Measurements from ENCODE around the gene NOC3L.

The NOC3L gene

DNA sequence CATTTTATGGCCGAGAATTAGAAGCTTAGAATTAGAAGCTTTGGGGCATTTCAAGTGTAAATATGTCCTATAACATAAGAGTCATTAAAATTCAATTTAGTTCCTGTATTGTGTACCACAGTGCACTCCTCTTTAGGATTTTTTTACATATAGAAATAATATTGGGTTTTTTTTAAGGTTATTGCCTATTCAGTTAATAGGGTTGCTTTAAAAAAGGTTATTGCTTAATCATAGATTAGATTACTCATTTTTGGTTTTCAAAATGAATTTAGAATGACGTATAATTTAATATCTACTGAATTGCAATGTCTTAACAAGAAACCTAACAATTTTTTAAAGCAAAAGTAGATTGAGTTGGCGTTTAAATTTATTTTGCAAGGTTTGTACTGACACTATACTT lies 34.1 kb downstream of the NOC3L start:
- TF ChIP-seq TEAD4 (IDR thresholded peaks at IDR 0.05): no peak
- TF ChIP-seq, protein P1, sequence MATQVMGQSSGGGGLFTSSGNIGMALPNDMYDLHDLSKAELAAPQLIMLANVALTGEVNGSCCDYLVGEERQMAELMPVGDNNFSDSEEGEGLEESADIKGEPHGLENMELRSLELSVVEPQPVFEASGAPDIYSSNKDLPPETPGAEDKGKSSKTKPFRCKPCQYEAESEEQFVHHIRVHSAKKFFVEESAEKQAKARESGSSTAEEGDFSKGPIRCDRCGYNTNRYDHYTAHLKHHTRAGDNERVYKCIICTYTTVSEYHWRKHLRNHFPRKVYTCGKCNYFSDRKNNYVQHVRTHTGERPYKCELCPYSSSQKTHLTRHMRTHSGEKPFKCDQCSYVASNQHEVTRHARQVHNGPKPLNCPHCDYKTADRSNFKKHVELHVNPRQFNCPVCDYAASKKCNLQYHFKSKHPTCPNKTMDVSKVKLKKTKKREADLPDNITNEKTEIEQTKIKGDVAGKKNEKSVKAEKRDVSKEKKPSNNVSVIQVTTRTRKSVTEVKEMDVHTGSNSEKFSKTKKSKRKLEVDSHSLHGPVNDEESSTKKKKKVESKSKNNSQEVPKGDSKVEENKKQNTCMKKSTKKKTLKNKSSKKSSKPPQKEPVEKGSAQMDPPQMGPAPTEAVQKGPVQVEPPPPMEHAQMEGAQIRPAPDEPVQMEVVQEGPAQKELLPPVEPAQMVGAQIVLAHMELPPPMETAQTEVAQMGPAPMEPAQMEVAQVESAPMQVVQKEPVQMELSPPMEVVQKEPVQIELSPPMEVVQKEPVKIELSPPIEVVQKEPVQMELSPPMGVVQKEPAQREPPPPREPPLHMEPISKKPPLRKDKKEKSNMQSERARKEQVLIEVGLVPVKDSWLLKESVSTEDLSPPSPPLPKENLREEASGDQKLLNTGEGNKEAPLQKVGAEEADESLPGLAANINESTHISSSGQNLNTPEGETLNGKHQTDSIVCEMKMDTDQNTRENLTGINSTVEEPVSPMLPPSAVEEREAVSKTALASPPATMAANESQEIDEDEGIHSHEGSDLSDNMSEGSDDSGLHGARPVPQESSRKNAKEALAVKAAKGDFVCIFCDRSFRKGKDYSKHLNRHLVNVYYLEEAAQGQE (IDR thresholded peaks at IDR 0.05; ENCODE audit: low read depth): no peak
- no peak for TF ChIP-seq CEBPB (IDR thresholded peaks at IDR 0.05)
- no peak for TF ChIP-seq TAF1 (IDR thresholded peaks at IDR 0.05; ENCODE audit: low read depth)
- TF ChIP-seq CREB1 (IDR thresholded peaks at IDR 0.05; ENCODE audit: low read depth): no peak
- TF ChIP-seq, protein P2, sequence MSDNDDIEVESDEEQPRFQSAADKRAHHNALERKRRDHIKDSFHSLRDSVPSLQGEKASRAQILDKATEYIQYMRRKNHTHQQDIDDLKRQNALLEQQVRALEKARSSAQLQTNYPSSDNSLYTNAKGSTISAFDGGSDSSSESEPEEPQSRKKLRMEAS (IDR thresholded peaks at IDR 0.05): no peak
- TF ChIP-seq FOXM1 (IDR thresholded peaks at IDR 0.05; ENCODE audit: borderline replicate concordance, low read depth): no peak
- TF ChIP-seq NFIC (IDR thresholded peaks at IDR 0.05): no peak
- no peak for TF ChIP-seq RAD21 (IDR thresholded peaks at IDR 0.05; ENCODE audit: low read depth)
- TF ChIP-seq, protein P3, sequence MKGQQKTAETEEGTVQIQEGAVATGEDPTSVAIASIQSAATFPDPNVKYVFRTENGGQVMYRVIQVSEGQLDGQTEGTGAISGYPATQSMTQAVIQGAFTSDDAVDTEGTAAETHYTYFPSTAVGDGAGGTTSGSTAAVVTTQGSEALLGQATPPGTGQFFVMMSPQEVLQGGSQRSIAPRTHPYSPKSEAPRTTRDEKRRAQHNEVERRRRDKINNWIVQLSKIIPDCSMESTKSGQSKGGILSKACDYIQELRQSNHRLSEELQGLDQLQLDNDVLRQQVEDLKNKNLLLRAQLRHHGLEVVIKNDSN (IDR thresholded peaks at IDR 0.05): no peak
- TF ChIP-seq EGR1 (IDR thresholded peaks at IDR 0.05): no peak
- TF ChIP-seq YY1 (IDR thresholded peaks at IDR 0.05; ENCODE audit: low read depth): no peak
- no peak for TF ChIP-seq TCF12 (IDR thresholded peaks at IDR 0.05; ENCODE audit: low read depth)

DNA sequence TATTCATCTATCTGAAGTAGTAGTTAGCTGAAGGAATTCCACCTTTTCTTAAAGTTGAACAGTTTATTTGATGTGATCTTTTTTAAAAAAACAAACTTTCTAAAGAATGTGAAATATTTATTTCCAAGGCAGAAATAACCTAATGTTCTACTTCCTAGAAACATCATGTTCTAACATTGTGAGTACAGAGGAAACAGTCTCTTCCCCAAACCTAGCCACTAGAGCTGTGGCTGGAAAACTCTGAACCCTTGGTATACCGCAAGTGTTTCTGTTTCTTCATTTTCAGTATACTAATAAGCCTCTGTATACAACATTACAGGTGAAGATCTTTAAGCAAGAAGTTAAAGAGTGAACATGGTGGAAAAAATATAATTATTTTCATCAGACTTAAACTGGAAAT lies 35.1 kb downstream of the NOC3L start:
- TF ChIP-seq CEBPB (IDR thresholded peaks at IDR 0.05) (no peak), TAF1 (IDR thresholded peaks at IDR 0.05; ENCODE audit: low read depth) (no peak)

DNA sequence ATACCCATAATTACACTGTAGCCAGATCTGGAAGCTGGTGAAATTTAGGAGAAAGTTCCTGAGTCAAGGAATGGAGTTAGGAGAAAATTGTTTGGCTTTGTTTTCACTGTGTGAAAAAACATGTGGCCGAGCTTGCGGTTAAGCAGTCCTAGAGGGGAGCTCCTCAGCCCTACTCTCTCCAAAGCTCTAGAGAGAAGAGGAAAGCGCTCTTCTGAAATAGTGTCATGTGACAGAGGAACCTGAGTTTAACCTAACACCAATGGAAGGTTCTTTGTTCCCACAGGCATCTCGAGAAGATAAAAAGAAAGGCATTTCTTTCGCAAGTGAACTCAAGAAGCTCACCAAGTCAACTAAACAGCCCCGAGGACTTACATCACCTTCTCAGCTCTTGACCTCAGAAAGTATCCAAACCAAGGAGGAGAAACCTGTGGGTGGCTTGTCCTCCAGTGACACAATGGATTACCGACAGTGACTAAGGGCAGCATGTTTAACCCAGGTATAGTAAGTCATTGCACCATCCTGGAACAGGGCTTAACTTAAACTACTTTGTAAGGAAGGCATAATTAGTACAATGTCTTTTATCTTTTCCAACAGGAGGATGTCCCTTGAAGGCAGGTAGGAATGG lies 38.0 kb downstream of the NOC3L start:
- TF ChIP-seq CREB1 (IDR thresholded peaks at IDR 0.05; ENCODE audit: low read depth): no peak
- TF ChIP-seq EP300 (IDR thresholded peaks at IDR 0.05; ENCODE audit: borderline replicate concordance): no peak
- TF ChIP-seq ZBTB7A (IDR thresholded peaks at IDR 0.05; ENCODE audit: low read depth): no peak
- TF ChIP-seq RAD21 (IDR thresholded peaks at IDR 0.05; ENCODE audit: low read depth): no peak
- no peak for TF ChIP-seq TCF12 (IDR thresholded peaks at IDR 0.05; ENCODE audit: low read depth)
- TF ChIP-seq CEBPB (IDR thresholded peaks at IDR 0.05): no peak
- TF ChIP-seq, protein P2 (IDR thresholded peaks at IDR 0.05): no peak
- TF ChIP-seq NFIC (IDR thresholded peaks at IDR 0.05): no peak
- no peak for TF ChIP-seq TAF1 (IDR thresholded peaks at IDR 0.05; ENCODE audit: low read depth)
- TF ChIP-seq, protein P1 (IDR thresholded peaks at IDR 0.05; ENCODE audit: low read depth): no peak
- TF ChIP-seq, protein P3 (IDR thresholded peaks at IDR 0.05): no peak
- no peak for TF ChIP-seq YY1 (IDR thresholded peaks at IDR 0.05; ENCODE audit: low read depth)
- TF ChIP-seq EGR1 (IDR thresholded peaks at IDR 0.05): no peak
- no peak for TF ChIP-seq TEAD4 (IDR thresholded peaks at IDR 0.05)
- TF ChIP-seq FOXM1 (IDR thresholded peaks at IDR 0.05; ENCODE audit: borderline replicate concordance, low read depth): no peak

DNA sequence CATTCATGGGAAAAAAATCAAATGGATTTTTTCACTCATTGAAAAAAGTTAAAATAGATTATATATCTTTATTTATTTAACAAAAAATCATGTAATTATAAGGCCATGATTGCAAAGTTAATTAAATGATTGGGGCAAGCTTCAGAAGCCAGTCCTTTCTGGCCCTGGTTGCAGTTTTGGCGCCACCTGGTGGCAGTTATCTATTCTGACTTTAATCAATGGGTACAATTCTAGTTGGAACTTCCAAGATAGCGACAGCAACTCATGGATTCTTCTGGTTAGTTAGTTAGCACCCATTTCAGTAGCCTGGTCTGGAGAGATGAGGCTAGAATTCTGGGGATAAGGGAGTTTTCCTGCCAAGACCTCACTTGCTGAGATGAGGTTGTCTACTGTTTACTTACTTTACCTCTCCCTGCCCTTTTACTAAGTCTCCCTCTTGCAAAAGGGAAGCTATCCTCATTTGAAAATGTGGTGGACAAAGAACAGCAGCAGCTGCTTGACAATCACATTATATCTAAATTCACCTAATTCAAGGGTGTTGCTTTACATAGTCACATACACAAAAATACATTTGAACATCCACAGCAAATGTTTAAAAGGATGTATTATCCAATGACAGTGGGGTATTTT lies 42.3 kb downstream of the NOC3L start:
- TF ChIP-seq RAD21 (IDR thresholded peaks at IDR 0.05; ENCODE audit: low read depth) (peak; percentile 80), EGR1 (IDR thresholded peaks at IDR 0.05) (no peak)

DNA sequence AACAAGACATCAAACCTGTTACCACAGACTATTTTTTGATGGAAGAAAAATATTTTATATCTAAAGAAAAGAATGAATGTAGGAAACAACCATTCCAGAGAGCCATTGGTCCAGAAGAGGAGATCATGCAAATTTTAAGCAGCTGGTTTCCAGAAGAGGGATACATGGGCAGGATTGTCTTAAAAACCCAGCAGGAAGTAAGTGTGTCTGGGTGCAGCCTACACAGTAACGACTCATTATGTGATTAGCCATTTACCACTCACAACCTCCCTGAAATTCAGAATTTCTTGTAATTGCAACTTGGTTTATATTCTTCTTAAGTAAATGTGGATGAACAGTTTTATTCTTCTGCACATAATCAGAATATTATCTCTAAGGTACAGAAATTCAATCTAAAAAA lies 46.2 kb downstream of the NOC3L start:
- TF ChIP-seq NFIC (IDR thresholded peaks at IDR 0.05): no peak
- TF ChIP-seq CEBPB (IDR thresholded peaks at IDR 0.05): no peak
- no peak for TF ChIP-seq EP300 (IDR thresholded peaks at IDR 0.05; ENCODE audit: borderline replicate concordance)
- TF ChIP-seq, protein P1 (IDR thresholded peaks at IDR 0.05; ENCODE audit: low read depth): no peak
- TF ChIP-seq, protein P3 (IDR thresholded peaks at IDR 0.05): no peak
- TF ChIP-seq CREB1 (IDR thresholded peaks at IDR 0.05; ENCODE audit: low read depth): no peak
- TF ChIP-seq FOXM1 (IDR thresholded peaks at IDR 0.05; ENCODE audit: borderline replicate concordance, low read depth): no peak
- TF ChIP-seq TCF12 (IDR thresholded peaks at IDR 0.05; ENCODE audit: low read depth): no peak
- no peak for TF ChIP-seq TEAD4 (IDR thresholded peaks at IDR 0.05)
- TF ChIP-seq, protein P2 (IDR thresholded peaks at IDR 0.05): no peak
- no peak for TF ChIP-seq RAD21 (IDR thresholded peaks at IDR 0.05; ENCODE audit: low read depth)

All from Ishikawa (cell line).